Neural progenitor cell (in vitro differentiated cells): ENCODE data around the gene ASF1A.

Experiments
- CTCF ChIP-seq: fragments of 200-600 bp; sonication (generic); IDR thresholded peaks from 2 replicates; pipeline ENCODE4 v1.5.1; 2017; ENCODE audit warnings: antibody characterized with exemption, mild to moderate bottlenecking
- EZH2 ChIP-seq: fragments of 200-600 bp; sonication (generic); IDR thresholded peaks from 2 replicates; pipeline ENCODE4 v1.6.1; 2017; ENCODE audit warnings: antibody characterized with exemption, mild to moderate bottlenecking, moderate library complexity
- EZH2phosphoT487 ChIP-seq: fragments of 200-600 bp; sonication (generic); IDR thresholded peaks from 2 replicates; pipeline ENCODE4 v1.6.1; 2017; ENCODE audit warnings: antibody characterized with exemption

GRCh38 chr6:118912646-118913045 lies 18.7 kb downstream of the ASF1A start:
- no peak for TF ChIP-seq CTCF
- TF ChIP-seq EZH2, result no peak
- TF ChIP-seq EZH2phosphoT487, result no peak
